ENCODE data around the gene GUCY2D.
"Not testable (repeated sequence)": the region's sequence is repeated elsewhere in the genome, so short reads cannot be mapped to it uniquely, and the experiment has no call there.

The GUCY2D gene

GRCh38 chr17:8001976-8002720 lies at the start of gene GUCY2D:
Gene GUCY2D (plus strand): TSS chr17:8002615. CDS start chr17:8003048, 433 bp downstream.
- DNase-seq = no peak

DNA sequence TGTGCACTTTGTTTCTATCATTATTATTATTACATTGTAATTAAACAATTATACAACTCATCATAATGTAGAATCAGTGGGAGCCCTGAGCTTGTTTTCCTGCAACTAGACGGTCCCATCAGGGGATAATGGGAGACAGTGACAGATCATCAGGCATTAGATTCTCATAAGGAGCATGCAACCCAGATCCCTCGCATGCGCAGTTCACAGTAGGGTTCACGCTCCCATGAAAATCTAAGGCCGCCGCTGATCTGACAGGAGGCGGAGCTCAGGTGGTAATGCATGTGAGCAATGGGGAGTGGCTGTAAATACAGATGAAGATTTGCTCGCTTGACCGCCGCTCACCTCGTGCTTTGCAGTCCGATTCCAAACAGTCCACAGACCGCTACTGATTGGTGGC lies 49.1 kb upstream of the GUCY2D start:
- not testable (repeated sequence) for DNase-seq

- DNase-seq = no peak
Measured at GRCh38 chr17:7955414-7956227, 46.8 kb upstream of the GUCY2D start.

DNA sequence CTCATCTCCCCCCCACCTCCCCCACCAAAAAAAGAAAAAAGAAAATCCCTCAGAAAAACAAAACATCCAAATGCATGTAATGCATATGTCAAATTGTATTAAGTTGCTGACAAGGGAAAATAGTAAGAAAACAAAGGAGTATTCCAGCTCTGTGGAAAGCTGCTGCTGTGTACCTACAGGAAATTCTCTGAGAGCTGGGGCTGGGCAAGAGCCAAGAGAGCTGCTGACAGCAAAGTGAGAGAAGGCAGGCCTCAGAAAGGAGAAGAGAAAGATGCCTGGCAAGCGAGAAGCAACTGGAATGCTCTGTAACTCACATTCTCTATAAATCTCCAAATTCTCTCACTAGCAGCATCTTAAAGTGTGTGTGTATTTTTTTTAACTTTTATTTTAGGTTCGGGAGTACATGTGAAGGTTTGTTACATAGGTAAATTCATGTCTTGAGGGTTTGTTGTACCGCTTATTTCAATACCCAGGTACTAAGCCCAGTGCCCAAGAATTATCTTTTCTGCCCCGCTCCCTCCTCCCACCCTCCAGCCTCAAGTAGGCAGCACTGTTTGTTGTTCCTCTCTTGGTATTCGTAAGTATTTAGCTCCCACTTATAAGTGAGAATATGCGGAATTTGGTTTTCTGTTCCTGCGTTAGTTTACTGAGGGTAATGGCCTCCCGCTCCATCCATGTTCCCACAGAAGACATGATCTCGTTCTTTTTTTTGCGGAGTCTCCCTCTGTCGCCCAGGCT lies 46.0 kb upstream of the GUCY2D start:
- DNase-seq = no peak

DNA sequence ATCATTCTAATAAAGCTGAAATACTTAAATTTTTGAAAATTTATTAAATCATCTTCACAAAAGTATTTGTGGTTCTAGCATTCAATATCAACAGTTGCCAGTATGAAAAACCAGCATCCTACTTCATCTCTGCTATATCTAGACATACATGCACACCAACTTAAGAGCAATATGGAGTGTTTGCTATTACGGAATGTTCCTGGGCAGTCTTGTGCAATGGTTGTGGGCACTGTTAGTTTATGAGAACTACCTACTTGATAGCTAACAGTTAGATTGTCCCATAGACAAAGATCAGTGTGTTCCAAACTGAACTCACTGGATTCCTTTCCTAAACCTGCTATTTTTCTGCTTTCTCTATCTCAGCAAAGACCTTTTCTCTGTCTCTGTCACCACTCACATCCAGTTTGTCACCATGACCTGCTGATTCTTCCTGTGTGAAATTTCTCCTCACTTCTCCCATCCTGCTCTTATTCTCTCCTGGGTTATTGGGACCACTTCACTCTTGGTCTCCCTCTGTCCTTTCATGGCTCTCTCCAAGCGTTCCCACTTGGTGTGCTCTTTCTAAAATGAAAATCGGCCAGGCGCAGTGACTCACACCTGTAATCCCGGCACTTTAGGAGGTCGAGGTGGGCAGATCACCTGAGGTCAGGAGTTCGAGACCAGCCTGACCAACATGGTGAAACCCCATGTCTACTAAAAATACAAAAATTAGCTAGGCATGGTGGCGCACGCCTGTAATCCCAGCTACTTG lies 42.7 kb upstream of the GUCY2D start:
- DNase-seq = no peak

- DNase-seq = no peak
Measured at GRCh38 chr17:7961421-7961820, 41.0 kb upstream of the GUCY2D start.

DNA sequence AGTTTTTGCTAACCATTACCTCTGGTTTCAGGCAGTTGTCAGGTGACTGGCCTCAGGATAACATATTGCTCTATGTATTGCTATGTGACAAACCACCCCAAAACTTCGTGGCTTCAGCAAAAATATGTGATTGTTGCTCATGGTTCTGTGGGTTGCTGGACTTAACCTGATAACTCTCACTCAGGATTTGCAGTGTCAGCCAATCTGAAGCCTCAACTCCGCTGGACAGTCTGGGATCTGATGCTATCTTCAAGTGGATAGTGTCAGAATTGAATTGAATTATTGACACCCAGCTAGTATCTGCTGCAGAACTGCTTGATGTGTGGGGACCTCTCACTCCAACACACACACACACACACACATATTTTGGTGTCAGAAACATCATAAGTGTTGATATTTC lies 34.7 kb upstream of the GUCY2D start:
- DNase-seq = no peak

DNA sequence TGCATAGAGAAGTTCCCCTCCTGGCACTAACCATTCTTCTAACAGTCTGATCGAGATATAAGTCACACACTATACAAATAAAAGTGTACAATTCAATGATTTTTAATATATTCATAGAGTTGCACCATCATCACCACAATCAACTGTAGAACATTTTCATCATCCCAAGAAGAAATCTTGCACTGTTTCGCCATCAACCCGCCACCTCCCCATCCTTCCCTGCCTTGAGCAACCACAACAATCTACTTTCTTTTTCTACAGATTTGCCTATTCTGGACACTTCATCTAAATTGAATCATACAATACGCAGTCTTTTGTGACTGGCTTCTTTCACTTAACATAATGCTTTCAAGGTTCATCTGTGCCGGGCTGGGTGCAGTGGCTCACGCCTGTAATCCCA lies 33.0 kb upstream of the GUCY2D start:
- no peak for DNase-seq

GRCh38 chr17:7971651-7972050 lies 30.8 kb upstream of the GUCY2D start:
- no peak for DNase-seq

DNA sequence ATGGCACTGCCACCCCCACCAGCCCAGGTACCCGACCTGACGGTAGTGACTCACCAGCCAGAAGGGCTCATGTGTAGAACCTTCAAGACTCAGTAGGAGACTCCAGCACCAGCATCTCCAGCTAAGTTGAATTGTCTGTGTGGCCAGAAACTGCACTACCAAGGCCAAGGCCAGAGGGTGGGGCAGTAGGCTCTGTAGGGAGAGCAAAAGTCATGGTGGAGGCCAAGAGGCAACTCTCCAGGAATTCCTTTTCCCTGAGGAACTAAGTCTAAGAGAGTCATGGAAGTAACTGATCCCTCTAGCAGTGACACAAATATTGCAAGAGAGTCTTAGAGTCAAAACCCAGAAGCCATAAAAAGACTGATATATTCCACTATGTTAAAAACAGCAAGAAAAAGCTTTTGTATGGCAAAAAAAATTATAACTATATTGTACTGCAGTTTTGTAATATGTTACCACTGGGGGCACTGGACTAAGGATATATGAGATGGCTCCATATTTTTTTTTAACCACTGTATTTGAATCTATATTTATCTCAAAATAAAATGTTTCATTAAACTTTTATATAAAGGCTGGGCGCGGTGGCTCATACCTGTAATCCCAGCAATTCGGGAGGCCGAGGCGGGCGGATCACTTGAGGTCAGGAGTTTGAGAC lies 30.2 kb upstream of the GUCY2D start:
- no peak for DNase-seq

GRCh38 chr17:7974638-7975131 lies 27.7 kb upstream of the GUCY2D start:
- DNase-seq = no peak

GRCh38 chr17:7977039-7977438 lies 25.4 kb upstream of the GUCY2D start:
- no peak for DNase-seq

DNA sequence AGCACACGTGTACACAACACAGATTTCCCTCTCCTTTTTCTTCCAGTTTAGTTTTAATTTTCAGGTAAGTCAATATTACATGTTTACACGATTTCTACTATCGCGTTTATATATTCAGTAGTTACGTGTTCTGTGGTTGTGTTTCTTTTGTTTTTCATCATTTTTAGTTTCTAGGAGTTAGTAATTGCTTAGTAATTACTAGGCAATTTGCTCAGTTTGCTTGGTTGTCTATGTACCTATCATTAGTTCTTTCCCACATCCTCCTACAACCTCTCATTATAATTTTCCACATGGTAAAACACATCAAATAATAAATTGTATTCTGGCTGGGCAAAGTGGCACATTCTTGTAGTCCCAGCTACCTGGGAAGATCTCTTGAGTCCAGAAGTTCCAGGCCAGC lies 24.6 kb upstream of the GUCY2D start:
- no peak for DNase-seq

- DNase-seq = no peak
Measured at GRCh38 chr17:7982173-7982572, 20.2 kb upstream of the GUCY2D start.

GRCh38 chr17:7982666-7983065 lies 19.7 kb upstream of the GUCY2D start:
- DNase-seq = no peak

GRCh38 chr17:7984904-7985303 lies 17.5 kb upstream of the GUCY2D start:
- DNase-seq = no peak

GRCh38 chr17:7987112-7987893 lies 15.1 kb upstream of the GUCY2D start:
- no peak for DNase-seq

GRCh38 chr17:7988750-7989178 lies 13.7 kb upstream of the GUCY2D start:
- DNase-seq = peak; percentile 31

DNA sequence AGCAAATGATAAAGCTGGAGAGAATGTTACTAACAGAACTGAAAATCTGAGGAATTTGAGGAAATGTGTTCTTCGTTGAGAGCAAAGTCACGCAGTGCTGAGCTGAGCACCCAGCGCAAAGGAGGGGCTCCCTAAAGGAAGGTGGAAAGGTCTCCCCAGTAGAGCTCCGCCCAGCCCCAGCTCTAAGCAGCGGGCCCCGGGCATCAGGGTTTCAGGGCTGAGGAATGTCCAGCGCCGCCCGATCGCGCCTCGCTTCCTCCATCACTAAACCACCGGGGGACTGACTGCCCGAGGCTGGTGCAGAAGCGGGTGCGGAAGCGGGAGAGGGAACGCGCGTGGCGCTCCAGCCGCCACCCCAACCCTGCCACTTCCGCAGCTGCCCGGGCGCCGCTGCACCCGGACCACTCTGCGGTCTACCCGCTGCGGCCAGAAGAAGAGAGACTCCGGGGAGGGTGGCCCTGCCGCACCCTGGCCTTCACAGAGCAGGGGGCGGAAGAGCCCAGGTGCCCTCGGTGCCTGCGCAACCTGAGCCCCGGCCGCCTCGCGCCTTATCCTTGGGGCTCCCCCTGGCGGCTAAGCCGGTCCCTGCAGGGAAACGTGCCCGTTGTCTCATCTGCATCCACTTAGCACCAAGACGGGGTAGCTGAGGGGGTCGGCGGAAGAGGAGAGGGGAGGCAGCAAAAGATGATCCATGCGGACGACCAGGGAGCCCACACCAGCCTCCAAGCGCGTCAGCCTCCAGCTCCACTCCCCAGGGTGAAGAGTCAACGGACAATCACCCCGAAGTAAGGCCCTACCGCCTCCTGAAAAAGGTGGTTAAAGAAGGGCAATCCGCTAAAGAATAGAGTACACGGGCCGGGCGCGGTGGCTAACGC lies 12.4 kb upstream of the GUCY2D start:
- peak; percentile 66 for DNase-seq

DNA sequence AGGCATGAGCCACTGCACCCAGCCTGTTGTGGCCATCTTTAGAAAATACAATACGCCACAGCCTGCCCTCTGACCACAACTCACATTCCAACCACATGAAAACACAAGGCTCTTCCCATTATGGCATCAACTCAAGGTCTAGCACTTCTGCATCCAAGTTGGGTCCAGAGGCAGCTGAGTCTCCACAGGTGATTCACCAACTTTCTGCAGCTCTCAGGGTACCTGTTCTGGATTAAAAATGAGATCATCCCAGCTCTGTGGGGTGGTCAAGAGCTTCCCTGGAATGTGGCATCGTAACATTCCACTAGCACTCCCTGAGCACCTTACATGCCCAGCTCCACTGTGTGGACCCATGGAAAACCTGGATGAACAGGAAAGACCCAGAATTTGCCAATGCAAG lies 9.9 kb upstream of the GUCY2D start:
- DNase-seq = no peak
